Retina (tissue), 1 donor: Measurements from ENCODE around the gene TPST1.
"Not testable (repeated sequence)": the region's sequence is repeated elsewhere in the genome, so short reads cannot be mapped to it uniquely, and the experiment has no call there.

Source experiments
- DNase-seq: peaks from one replicate; pipeline ENCODE4 v3.0.0-alpha.2; 2016

TPST1 gene

GRCh38 chr7:66297579-66297978 is 92.4 kb downstream of the TPST1 start:
- DNase-seq, result no peak

GRCh38 chr7:66301249-66301648 is 96.1 kb downstream of the TPST1 start:
- no peak for DNase-seq

GRCh38 chr7:66301737-66302136 is 96.6 kb downstream of the TPST1 start:
- DNase-seq, result no peak

GRCh38 chr7:66303454-66304155 is 98.5 kb downstream of the TPST1 start:
- no peak for DNase-seq

GRCh38 chr7:66304536-66304935 is 99.4 kb downstream of the TPST1 start:
- no peak for DNase-seq

- no peak for DNase-seq
Measured at GRCh38 chr7:66306243-66306642, 101.1 kb downstream of the TPST1 start.

- no peak for DNase-seq
Measured at GRCh38 chr7:66307591-66308215, 102.6 kb downstream of the TPST1 start.

- no peak for DNase-seq
Measured at GRCh38 chr7:66308411-66308810, 103.3 kb downstream of the TPST1 start.

- DNase-seq, result no peak
Measured at GRCh38 chr7:66310620-66311019, 105.5 kb downstream of the TPST1 start.

GRCh38 chr7:66313886-66314568 is 108.9 kb downstream of the TPST1 start:
- no peak for DNase-seq

GRCh38 chr7:66315192-66315591 is 110.1 kb downstream of the TPST1 start:
- no peak for DNase-seq

GRCh38 chr7:66319407-66319979 is 114.4 kb downstream of the TPST1 start:
- DNase-seq, result no peak

- no peak for DNase-seq
Measured at GRCh38 chr7:66321283-66321682, 116.1 kb downstream of the TPST1 start.

- no peak for DNase-seq
Measured at GRCh38 chr7:66323114-66323796, 118.1 kb downstream of the TPST1 start.

GRCh38 chr7:66324985-66325384 is 119.9 kb downstream of the TPST1 start:
- not testable (repeated sequence) for DNase-seq

GRCh38 chr7:66326501-66327215 is 121.5 kb downstream of the TPST1 start:
- DNase-seq, result no peak

- DNase-seq, result no peak
Measured at GRCh38 chr7:66330961-66331360, 125.8 kb downstream of the TPST1 start.

- DNase-seq, result no peak
Measured at GRCh38 chr7:66331883-66332282, 126.7 kb downstream of the TPST1 start.

GRCh38 chr7:66333443-66333842 is 128.3 kb downstream of the TPST1 start:
- no peak for DNase-seq

- no peak for DNase-seq
Measured at GRCh38 chr7:66335318-66335717, 130.2 kb downstream of the TPST1 start.

GRCh38 chr7:66336760-66337159 is 131.6 kb downstream of the TPST1 start:
- DNase-seq, result no peak

- DNase-seq, result no peak
Measured at GRCh38 chr7:66339141-66339540, 134.0 kb downstream of the TPST1 start.

- DNase-seq, result no peak
Measured at GRCh38 chr7:66344166-66344565, 139.0 kb downstream of the TPST1 start.
